NK-92 treated with Interleukin-12 subunit alpha and Interleukin-12 subunit beta, amount 100 ng/mL, for 24 hours (cell line): ENCODE data around the gene HOXA6.

Experiments
- DNase-seq: peaks from one replicate; lab custom pipeline; 2025; lab: John Stamatoyannopoulos, UW

HOXA6 gene

DNA sequence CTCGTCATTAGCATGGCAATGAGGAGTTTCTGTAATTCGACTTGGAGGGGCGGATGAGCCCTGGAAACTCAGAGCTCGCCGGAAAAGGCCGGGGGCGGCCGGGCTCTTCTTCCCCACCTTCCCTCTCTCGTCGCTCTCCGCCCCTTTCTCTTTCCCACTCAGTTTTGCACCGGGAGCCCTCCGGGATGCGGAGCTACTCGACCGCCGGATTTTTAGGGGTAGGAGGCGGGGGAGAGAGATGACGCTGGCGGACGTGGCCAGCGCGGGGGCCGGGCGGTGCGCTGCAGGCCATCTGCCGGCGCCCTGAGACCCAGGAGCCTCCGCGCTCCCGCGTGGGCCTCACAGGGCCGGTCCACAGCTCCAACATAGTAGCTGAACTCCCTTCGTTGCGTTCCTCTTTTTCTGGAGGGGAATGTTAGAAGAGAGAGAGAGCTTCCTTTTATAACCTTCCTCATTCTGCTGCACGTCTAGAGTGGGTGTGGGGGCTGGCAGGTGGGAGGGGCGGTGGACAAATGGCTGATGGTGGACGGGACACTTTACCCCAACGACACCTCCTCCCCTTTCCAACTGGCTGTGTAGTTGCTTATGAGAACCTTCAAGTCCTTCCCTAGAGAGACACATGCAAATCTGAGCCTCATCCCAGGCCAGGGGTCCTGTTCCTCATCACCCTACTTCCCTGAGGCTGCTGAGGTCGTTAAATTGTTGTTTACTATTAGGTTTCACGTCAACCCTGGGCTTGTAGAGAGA lies 50.6 kb downstream of the HOXA6 start:
- no peak for DNase-seq

- DNase-seq = peak; percentile 79
Observed at GRCh38 chr7:27095897-27096767, 51.4 kb downstream of the HOXA6 start, which contains the start of gene HOXA1. Gene HOXA1, minus strand, starts transcription at chr7:27096000. Its CDS starts 88 bp downstream, at chr7:27095912.
